ENCODE measurements around the gene MOCOS. TPM values are rescaled to one million over a fixed set of nuclear protein-coding genes. Genes with fewer than 3 reads are reported as not detected.

Gene MOCOS
- 1 to 10 TPM in 1 of 4 donors, under 1 TPM in 3; 0.46 to 2.8 (median 0.73) TPM for total RNA-seq

DNA sequence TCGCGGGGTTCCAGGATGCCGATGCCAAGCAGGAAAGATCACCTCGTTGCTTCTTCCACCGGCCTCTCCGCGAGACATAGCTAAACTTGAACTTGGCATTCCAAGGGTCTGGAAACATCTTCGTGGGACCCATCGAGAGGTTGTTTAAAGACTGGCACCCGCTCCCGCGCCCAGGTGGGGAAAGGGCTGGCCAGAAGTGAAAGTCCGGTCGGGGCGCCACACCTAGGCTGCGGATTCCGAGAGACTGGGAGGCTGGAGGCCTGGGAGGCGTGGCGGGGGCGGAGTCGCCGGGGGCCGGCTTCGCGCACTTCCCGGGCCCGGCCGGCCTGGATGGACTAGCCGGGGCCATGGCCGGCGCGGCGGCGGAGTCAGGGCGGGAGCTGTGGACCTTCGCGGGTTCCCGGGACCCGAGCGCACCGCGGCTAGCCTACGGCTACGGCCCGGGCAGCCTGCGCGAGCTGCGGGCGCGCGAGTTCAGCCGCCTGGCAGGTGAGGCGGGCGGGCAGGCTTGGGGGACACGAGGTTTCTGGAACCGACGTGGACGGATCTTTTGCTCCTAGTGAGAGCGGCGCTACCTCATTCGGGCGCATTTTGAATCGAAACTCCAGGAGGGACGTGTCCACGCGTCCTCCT, at the start of gene MOCOS:
Gene MOCOS, plus strand, starts transcription at position 305 of the 633 bp plus-strand sequence. Its CDS starts 43 bp downstream, at position 348.
- Histone ChIP-seq H3K27me3 (peaks cover 5 to 19% (median 19%) of the 10 kb centered on the region in 3 donors), H3K36me3 (no peaks in the 10 kb centered on the region), H3K9me3 (no peaks in the 10 kb centered on the region), H3K4me3 (peak within 1 kb of the TSS; percentile 66 to 83 (median 75)), H3K27ac (peak within 1 kb of the TSS in 3 of 4 donors; percentile 4 to 58 (median 24)), H3K4me1 (peaks cover 4 to 8% of the 10 kb centered on the region in 2 donors)
- intact Hi-C loops (cut with DNase I; ENCODE audit: low total_unique reads): loop anchor here (5.0 to 10.0 kb wide), 3 partner anchors 97 to 385 kb away; partner anchors contain the start of gene RPRD1A
- DNase-seq (peak; percentile 43 to 50), ATAC-seq (peak; percentile 74)
- TF ChIP-seq CTCF (IDR thresholded peaks at IDR 0.05 in 4 of 5, conservative IDR thresholded peaks at IDR 0.05 in 1 of 5) (no peak), POLR2A (IDR thresholded peaks at IDR 0.05) (peak in 1 of 2 donors; percentile 30)
- in situ Hi-C loops (cut with MboI; ENCODE audit: low sequenced_read_pairs in 4 of 4): no loop called here

GRCh38 chr18:36139245-36139644, 48.1 kb upstream of the MOCOS start:
- TF ChIP-seq POLR2A (IDR thresholded peaks at IDR 0.05) (no peak), CTCF (IDR thresholded peaks at IDR 0.05 in 4 of 5, conservative IDR thresholded peaks at IDR 0.05 in 1 of 5) (no peak)
- Histone ChIP-seq H3K9me3 (no peaks in the 10 kb centered on the region), H3K27me3 (no peaks in the 10 kb centered on the region), H3K4me3 (no peak overlapping the region), H3K36me3 (peaks cover 0 to 73% of the 10 kb centered on the region in 2 donors), H3K4me1 (no peaks in the 10 kb centered on the region), H3K27ac (no peak overlapping the region)
- in situ Hi-C loops (cut with MboI; ENCODE audit: low sequenced_read_pairs in 4 of 4): no loop called here
- intact Hi-C loops (cut with DNase I; ENCODE audit: low total_unique reads): no loop called here
- DNase-seq (no peak), ATAC-seq (no peak)

GRCh38 chr18:36141576-36141975, 45.7 kb upstream of the MOCOS start:
- DNase-seq: no peak
- intact Hi-C loops (cut with DNase I; ENCODE audit: low total_unique reads) (no loop called here), in situ Hi-C loops (cut with MboI; ENCODE audit: low sequenced_read_pairs in 4 of 4) (no loop called here)
- H3K4me1 ChIP-seq: no peaks in the 10 kb centered on the region
- H3K27ac ChIP-seq: no peak overlapping the region
- H3K9me3 ChIP-seq: no peaks in the 10 kb centered on the region
- peaks cover 4 to 92% of the 10 kb centered on the region in 2 donors for H3K36me3 ChIP-seq
- TF ChIP-seq CTCF (IDR thresholded peaks at IDR 0.05 in 4 of 5, conservative IDR thresholded peaks at IDR 0.05 in 1 of 5) (no peak), POLR2A (IDR thresholded peaks at IDR 0.05) (no peak)
- H3K4me3 ChIP-seq: no peak overlapping the region
- H3K27me3 ChIP-seq: no peaks in the 10 kb centered on the region
- no peak for ATAC-seq

DNA sequence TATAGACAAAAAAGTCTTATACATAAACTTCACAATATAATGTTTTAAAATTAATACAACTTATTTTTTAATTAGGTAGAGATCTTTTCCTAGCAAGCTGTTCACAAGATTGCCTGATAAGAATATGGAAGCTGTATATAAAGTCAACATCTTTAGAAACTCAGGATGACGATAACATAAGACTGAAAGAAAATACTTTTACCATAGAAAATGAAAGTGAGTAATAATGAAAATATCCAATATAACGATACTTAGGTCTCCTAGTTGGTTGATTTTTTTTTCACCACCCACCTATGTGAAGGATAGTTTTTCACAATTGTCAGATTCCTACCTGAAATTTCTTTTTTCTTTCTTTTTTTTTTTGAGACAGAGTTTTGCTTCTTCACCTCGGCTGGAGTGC, 44.5 kb upstream of the MOCOS start:
- ATAC-seq: no peak
- in situ Hi-C loops (cut with MboI; ENCODE audit: low sequenced_read_pairs in 4 of 4): no loop called here
- Histone ChIP-seq H3K9me3 (no peaks in the 10 kb centered on the region), H3K36me3 (peaks cover 4 to 94% of the 10 kb centered on the region in 2 donors), H3K27ac (no peak overlapping the region), H3K27me3 (no peaks in the 10 kb centered on the region), H3K4me1 (no peaks in the 10 kb centered on the region), H3K4me3 (no peak overlapping the region)
- intact Hi-C loops (cut with DNase I; ENCODE audit: low total_unique reads): no loop called here
- TF ChIP-seq POLR2A (IDR thresholded peaks at IDR 0.05): no peak
- no peak for TF ChIP-seq CTCF (IDR thresholded peaks at IDR 0.05 in 4 of 5, conservative IDR thresholded peaks at IDR 0.05 in 1 of 5)
- no peak for DNase-seq
